Jurkat, Clone E6-1 (cell line): ENCODE measurements around the gene TMEM255B.

ENCODE experiments used
- DNase-seq: peaks from one replicate; pipeline ENCODE4 v3.0.0-alpha.2; 2011; ENCODE audit warnings: low read depth, low spot score
- H3K4me3 ChIP-seq: 2 replicates; pipeline ENCODE4 v1.5.1; 2011; ENCODE audit warnings: mild to moderate bottlenecking, low read length, control low read depth, moderate library complexity

Gene TMEM255B

DNA sequence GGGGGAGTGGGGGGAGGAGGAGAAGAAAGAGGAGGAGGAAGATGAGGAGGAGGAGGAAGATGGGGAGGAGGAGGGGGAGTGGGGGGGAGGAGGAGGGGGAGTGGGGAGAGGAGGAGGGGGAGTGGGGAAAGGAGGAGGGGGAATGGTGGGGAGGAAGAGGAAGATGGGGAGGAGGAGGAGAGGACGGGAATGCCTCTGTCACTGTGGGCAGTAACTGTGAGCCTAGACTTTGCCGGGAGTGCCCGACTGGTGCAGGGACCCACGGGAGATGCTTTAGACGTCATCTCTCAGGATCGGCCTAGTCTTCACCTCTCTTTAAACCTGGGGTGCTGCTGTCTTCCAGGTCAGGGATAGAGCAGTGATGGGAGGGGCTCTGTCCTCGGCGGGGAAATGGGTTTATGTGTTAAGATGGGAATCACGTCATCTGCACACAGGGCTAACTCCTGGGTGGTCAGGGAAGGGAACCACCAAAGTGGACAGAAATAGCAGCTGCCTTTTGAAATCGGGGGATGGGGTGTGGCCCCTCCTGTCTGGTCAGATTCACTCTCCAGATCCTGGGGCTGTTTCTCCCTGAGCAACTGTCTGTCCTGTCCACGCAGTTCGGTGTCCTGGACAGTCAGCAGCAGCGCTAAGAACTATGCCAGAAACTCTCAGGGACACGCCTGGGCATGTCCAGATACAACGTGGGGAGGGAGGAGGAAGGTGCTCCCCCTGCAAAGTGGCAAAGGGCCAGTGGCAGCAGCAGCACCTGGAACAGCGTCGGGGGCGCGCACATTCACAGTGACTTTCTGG is 77.9 kb downstream of the TMEM255B start:
- no peak overlapping the region for H3K4me3 ChIP-seq
- DNase-seq, result no peak

DNA sequence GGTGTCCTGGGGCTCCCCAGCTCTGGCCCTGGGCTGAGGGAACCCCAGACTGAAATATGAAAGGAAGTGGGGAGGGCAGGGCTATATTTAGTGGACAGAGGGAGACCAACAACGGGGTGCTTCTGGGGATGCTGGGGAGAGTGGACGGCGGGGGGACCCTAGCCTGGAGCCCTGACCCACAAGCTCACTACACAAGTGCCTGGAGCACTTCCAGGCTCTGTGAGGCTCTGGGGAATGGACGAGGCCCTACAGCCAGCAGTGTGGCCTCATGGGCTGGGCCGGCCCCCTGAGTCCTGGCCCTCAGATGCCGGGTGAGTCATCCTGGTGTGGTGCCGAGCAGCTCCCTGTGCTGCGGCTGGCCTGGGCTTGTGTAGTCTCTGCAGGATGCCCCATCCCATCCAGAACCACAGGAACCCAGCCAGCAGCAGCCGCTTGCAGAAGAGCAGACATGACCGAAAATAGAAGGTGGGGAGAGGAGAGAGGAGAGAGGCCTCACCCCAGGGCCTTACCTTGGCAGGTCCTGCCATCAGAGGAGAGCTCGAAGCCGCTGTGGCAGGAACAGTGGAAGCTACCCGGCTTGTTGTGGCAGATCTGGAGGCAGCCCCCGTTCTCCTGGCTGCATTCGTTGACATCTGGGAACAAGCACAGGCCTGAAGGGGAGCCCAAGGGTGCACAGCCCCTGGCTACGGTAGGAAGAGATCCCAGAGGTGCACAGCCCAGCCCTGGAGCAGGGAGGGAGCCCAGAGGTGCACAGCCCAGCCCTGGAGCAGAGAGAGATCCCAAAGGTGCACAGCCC is 78.7 kb downstream of the TMEM255B start:
- DNase-seq, result no peak

DNA sequence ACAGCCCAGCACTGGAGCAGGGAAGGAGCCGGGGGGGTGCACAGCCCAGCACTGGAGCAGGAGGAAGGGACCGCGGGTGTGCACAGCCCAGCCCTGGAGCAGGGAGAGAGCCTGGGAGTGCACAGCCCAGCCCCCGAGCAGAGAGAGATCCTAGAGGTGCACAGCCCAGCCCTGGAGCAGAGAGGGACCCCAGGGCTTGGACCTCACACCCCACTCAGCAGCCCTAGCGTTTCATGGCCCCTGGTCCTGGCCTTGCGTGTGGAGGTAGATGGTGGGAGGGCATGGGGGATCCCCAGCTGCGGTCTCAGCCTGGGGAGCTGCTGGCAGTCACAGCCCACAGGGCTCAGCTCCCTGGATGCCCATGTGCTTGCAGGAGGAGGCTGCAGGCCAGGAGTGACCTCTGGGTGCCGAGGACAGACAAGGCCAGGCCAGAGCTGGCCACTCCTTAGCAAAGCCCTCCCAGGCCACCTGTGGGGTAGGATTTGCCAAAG is 79.7 kb downstream of the TMEM255B start:
- DNase-seq, result no peak
- H3K4me3 ChIP-seq, result no peak overlapping the region

More for the DNA sequence above, 78.7 kb downstream of the TMEM255B start:
- H3K4me3 ChIP-seq, result no peak overlapping the region

DNA sequence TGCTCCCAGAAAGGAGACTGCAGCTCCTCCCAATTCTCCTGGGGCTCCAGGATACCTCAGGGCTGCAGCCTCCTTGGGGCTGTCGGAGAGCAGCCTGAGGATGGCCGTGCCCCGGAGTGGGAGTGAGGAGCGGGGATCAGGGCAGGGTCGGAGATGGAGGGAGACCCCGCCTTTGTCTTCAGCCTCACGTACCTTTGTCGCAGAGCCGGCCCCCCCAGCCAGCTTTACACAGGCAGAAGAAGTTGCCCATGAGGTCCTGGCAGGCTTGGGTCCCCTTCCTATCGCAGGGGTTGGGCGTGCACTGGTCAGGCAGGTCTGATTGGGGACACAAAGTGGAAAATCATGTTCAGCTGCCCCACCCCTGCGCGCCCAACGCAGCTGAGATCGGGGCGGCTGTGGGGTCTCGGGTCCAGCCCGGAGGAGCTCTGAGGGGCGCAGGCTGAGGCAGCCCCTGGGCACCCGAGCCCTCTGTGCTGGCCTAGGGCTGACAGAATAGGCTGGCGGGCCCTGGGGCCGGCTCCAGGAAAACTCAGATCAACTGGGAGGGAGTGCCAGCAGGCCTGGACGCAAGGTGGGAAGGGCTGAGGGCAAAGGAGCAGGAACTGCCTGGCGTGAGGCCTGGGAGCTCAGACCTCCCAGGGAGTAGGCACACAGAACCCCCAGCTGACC is 80.6 kb downstream of the TMEM255B start:
- no peak overlapping the region for H3K4me3 ChIP-seq
- DNase-seq, result no peak

DNA sequence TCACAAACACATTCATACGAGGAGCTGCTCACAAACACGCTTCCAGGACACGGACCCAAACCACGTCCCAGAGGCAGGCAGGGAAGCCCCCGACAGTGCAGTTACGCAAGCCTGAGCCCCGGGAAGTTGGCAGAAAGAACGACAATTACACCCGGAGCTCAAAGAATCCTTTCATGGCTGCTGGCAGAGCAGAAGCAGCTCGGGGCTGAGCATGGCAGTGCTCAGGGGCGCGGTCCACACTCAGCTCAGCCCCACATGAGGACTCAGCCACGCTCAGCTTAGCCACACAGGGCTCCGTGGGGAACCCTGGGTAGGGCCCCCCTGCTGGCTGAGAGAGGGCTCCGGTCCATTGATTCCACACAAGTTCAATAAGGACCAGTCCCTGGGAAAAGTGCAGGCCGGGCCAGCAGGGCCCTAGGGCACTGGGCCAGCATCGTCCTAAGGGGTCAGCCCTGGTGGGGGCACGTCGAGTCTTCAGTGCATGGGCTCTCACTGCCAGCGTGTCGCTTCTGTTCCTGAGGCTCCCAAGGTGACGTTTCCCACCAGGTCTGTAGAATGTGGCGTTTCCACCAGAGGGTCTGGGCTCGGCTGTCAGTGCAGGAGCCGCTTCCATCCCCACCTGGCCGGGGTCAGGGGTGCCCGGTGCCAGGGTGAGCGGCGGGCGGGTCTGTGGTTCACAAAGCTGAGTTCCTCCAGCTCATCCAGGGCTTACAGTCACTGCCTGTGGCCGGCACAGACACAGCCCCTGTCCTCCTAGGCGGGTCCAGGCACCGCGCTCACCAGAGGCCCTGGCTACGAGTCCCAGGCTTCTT is 81.7 kb downstream of the TMEM255B start:
- DNase-seq, result no peak
- no peak overlapping the region for H3K4me3 ChIP-seq

DNA sequence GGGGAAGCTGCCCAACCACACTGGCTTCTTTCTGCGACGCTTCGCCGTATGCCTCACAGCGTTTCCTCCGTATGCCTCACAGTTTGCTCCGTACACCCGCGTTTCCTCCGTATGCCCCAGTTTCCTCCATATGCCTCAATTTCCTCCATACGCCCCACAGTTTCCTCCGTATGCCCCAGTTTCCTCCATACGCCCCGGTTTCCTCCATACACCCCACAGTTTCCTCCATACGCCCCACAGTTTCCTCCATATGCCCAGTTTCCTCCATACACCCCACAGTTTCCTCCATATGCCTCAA is 82.3 kb downstream of the TMEM255B start:
- H3K4me3 ChIP-seq, result no peak overlapping the region
- no peak for DNase-seq

DNA sequence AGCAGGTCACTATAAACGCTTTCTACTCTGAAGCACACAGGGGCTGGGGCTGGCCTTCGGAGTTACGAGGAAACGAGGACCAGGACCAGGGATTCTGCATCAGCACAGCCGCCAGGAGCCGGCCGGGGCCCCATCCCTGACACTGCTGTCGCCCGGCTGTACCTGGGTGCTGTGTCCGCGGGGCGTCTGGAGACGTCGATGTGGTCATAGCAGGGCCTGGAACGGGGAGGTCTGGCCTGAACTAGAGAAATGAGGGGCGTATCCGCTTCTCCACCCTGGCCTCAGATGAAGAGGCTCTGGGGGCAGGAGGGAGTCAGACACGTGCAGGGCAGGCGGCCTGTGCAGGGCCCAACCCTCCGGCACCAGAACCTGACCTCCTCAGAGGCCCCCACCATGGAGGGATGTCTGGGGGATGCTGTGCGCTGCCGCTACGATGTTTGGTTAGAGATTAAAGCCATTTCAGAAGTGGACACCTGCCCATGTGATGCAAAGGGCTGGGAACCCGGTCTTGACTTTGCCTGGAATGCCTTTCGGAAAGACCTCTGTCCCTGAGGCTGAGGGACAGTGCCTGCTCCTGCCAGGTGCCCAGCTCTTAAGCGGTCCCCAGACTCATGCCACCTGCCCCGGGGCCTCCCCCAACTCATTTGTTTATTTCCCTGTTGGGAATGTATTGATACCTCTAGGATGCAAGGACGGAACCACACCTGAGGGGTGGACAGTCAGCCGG is 83.5 kb downstream of the TMEM255B start:
- H3K4me3 ChIP-seq, result no peak overlapping the region
- no peak for DNase-seq

DNA sequence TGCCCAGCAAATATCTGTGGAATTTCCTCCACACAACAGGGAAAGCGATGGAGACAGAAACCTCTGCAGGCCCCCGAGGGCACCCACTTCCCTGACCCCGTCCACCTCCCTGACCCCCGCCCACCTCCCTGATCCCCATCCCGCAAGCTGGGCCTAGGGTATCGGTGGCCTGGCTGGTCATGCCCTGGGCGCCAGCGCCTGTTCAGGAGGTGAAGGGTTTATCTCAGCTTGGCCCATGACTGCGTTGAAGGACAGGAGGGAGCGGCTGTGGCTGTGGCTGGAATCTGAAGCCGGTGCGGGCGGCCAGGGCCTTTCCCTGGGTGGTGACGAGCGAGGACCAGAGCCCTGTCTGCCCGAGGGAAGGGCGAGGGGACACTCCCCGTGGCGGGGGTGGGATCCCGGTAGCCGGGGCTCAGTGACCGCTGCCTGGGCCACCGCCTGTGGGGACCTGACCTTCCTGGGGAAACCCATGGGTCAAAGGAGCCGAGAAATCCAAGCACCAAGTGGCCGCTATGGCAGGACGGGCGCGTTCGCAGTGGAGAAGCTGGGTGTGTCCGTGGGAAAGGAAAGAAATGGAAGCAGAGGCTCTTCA is 84.1 kb downstream of the TMEM255B start:
- H3K4me3 ChIP-seq, result no peak overlapping the region
- DNase-seq, result no peak

DNA sequence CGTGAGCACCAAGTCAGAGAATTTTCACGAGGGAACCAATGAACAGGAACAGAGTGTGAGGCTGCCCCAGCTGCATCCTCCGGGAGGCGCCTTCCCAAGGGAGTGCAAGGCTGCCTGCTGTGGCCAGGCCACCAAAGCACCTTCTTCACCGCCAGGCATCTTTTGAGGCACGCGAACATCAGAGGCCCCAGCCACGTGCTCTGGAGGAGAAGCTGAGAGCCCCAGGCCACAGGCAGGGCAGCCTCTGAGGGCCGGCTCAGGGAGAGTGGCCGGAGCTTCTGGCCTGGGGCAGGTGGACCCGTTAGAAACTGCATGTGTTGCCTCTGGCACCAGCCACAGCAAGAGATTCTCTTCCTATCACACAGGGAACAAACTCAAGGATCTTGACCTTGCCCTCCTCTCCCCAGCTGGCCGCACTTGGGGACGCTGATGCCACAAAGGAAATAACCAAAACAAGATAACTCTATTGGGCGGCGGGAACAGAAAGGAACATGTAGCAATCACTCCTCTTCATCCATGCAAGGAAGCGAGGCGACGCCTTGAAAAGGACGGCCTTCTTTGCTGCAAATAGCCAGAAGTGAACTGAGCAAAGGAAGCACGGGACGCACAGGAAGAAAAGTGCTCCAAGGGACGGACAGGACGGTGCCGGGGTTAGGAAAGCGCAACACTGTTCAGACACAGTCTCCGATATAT is 85.0 kb downstream of the TMEM255B start:
- DNase-seq, result no peak
- no peak overlapping the region for H3K4me3 ChIP-seq

DNA sequence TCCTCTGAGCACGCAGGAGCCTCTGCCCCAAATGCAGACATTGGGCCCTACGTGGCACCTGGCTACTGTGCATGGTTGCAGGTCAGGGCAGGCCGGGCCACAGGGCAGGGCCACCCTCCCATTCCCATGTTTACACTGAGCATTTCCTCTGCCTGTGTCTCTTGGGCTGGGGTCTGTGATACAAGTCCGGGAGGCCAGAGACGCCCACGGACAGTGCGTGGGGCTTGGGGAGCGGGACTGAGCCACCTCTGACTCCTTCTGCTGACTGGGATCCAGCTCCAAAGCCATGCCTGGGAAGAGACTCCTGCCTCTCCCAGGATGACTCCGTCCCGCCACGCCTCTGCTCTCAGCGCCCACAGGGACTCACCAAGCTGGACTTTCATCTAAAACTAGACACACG is 86.0 kb downstream of the TMEM255B start:
- no peak for DNase-seq
- no peak overlapping the region for H3K4me3 ChIP-seq

DNA sequence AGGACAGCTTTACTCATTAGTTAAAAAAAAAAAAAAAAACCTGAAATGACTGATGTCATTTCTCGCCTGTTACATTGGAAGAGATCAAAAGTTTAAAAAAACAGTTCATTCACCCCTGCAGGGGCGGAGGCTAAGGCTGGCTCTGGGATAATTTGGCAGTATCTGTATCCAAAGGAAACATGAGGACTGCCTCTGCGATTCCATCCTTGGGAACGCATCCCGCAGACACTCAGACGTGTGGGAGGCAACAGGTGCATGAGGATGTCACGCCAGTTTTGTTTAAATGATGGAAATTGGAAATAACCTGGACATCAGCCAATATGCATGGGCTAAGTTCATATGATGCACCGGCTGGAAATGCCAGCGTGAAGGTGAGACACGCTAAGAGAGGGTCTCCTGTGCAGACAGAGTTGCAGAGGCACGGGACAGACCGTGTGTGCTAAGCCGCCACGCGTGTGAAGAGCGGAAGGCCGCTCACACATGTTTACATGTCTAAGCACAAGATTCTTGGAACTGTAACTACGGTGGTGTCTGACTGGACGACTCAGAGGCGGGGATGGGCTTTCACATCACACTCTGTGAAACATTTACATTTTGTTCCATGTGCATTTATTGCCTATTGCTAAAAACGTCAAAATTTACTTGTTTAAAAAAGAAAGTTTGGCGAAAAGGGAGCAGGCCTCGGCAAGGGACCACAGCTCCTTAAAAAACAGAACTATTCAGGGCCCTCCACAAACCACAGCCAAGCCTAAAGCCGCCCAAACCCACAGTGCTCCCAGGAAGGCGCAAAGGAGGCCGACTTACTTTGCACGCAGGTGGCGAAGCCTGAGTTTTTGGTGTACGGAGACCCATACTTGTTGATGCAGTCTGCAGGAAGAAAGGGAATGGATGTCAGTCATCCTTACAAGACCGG is 87.0 kb downstream of the TMEM255B start:
- DNase-seq, result no peak
- H3K4me3 ChIP-seq, result no peak overlapping the region

DNA sequence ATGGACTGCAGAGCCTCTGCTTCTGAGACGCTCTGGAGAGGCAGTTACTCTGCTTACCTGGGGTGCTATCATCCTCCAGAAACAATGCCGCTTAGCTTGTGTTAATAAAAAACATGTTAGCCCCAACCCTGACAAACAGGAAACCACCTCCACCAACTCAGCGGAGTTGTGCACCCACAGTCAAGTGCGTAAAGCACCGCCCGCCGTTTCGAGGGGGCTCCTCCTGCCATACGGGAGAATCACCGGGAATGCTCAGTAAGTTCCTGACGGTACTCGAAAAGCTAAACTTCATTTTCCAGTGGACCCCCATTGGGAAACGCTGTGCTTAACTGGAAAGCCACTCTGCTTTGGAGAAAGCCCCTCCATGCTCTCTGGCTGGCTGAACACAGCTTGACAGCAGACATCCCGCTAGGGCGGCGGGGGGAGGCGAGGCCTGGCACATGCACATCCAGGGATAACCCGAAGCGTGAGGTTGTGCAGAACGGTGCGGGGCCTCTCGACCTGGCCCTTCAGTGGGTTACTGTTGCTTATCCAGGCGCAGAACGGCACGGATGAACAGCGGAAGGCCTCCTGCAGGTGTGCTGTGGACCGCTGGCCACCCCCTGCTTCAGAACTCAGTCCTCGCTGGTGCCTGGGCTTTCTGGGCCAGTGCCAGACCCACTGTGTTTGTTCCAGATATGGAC is 87.8 kb downstream of the TMEM255B start:
- peak; percentile 46 for DNase-seq
- H3K4me3 ChIP-seq, result no peak overlapping the region

DNA sequence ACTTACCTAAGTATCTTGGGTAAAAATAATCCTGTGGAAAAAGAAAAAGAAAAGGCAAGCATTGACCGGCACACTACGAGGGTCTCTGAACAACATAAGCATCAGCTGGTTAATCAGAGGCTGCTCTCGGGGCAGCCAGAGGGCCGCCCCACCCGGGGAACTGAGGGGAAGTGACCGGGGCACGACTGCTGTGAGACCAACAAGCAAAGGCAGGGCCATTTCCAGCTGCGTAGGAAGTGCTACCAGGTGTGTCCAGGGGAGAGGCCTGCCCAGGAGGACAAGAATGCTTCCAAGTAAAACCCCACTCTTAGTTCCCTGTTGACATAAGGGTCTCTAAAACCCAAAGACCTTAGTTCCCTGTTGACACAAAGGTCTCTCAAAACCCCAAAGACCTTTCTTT is 89.0 kb downstream of the TMEM255B start:
- no peak for DNase-seq
- H3K4me3 ChIP-seq, result no peak overlapping the region

DNA sequence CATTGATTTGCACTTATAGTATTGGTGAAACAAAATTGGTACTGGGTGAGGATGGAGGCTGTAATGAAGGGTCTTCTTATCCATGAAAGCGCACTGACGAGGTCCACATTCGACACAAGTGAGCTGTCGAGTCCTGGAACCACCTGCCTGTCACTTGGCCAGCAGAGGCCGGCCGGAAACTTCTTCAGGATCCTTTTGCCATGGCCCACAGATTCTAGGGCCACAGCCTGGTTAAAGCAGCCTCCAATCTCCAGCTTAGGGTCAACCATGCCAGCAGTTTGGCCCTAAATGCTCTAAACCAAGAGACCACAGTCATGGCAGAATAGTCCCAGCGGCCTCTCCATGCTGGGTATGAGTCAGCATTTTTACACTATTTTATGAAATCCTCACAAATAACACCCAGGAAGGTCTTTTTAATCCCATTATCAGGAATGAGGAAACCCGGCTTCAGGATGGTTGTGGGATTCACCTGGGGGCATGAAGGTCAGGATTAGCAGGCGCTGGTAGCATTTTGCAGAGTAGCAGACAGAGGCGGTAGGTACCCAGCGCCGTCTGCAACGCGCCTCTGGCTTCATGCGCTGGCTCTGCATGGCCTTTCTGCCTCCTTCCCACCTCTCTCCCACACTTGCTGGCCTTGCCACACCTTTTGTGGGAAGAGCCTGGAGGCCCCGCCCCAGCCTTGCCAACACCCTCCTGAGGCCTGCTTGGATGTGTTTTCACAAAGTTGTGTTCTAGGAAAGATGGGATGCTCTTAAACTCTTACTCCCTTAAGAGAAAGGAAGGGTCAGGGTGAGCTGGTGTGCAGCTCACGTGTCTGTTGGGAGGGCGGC is 89.6 kb downstream of the TMEM255B start:
- no peak for DNase-seq
- no peak overlapping the region for H3K4me3 ChIP-seq

DNA sequence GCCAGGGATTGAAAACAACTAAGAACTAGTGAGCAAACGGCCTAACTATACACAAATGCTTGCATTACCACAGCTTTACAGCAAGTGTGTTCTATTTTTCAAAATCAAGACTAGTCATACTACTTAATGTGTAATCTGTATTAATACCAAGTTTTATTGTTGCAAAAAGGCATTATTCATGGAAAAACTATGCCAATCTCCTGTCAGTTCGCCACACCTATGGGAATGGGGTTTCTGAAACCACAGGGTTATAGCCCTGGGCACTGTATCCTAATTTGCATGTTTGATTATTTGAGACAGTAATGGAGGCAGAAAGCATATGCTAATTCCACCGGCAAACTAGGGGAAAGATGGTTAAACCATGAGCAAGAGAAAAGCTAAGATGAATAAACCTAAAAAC is 90.5 kb downstream of the TMEM255B start:
- no peak overlapping the region for H3K4me3 ChIP-seq
- no peak for DNase-seq
